Liver (tissue), 9 donors: ENCODE data around the gene OSBP2. TPM values are rescaled to one million over a fixed set of nuclear protein-coding genes. Genes with fewer than 3 reads are reported as not detected.

Source experiments
- DNase-seq: peaks from one replicate; pipeline ENCODE4 v3.0.0-alpha.2; 2017; ENCODE audit warnings: low spot score
- H3K27ac ChIP-seq, 2 donors: one replicate each; pipeline ENCODE4 v1.7.0; 2013; ENCODE audit warnings: inconsistent platforms in 2 of 2, low read length in 2 of 2, control low read depth in 1 of 2, low read depth in 1 of 2, mild to moderate bottlenecking in 1 of 2
- H3K27me3 ChIP-seq, 4 donors: one replicate each; pipeline versions ENCODE4 v1.6.1 to v1.7.0; 2013; ENCODE audit warnings: low read length in 3 of 4, inconsistent platforms in 1 of 4, mild to moderate bottlenecking in 1 of 4, moderate library complexity in 1 of 4; ENCODE audit not compliant: control insufficient read depth in 4 of 4, insufficient read depth in 4 of 4
- H3K36me3 ChIP-seq, 4 donors: one replicate each; pipeline versions ENCODE4 v1.6.1 to v1.7.0; 2013; ENCODE audit warnings: low read length in 3 of 4, mild to moderate bottlenecking in 3 of 4, low read depth in 1 of 4, moderate library complexity in 1 of 4; ENCODE audit not compliant: control insufficient read depth in 4 of 4, insufficient read depth in 3 of 4
- H3K4me1 ChIP-seq, 4 donors: one replicate each; pipeline versions ENCODE4 v1.6.1 to v1.7.0; 2013; ENCODE audit warnings: low read length in 3 of 4, mild to moderate bottlenecking in 3 of 4, moderate library complexity in 1 of 4; ENCODE audit not compliant: control insufficient read depth in 4 of 4, insufficient read depth in 4 of 4
- H3K4me3 ChIP-seq, 3 donors: one replicate each; pipeline versions ENCODE4 v1.6.1 to v1.7.0; 2013; ENCODE audit warnings: low read length in 3 of 3, control low read depth in 1 of 3, low read depth in 1 of 3, mild to moderate bottlenecking in 1 of 3
- H3K9ac ChIP-seq, 2 donors: one replicate each; pipeline ENCODE4 v1.7.0; 2013; ENCODE audit warnings: low read length in 2 of 2, mild to moderate bottlenecking in 2 of 2, moderate library complexity in 2 of 2, control low read depth in 1 of 2, low read depth in 1 of 2
- H3K9me3 ChIP-seq, 4 donors: one replicate each; pipeline versions ENCODE4 v1.6.1 to v1.7.0; 2013; ENCODE audit warnings: low read length in 3 of 4; ENCODE audit not compliant: control insufficient read depth in 4 of 4
- FOXA2 ChIP-seq: IDR thresholded peaks from 2 replicates; pipeline ENCODE4 v1.6.1; 2016; ENCODE audit warnings: antibody characterized with exemption
- HNF4A ChIP-seq, 2 donors: conservative IDR thresholded peaks; 2 replicates each; pipeline ENCODE4 v1.6.1; 2016; ENCODE audit warnings: antibody characterized with exemption in 2 of 2, mild to moderate bottlenecking in 2 of 2
- HNF4G ChIP-seq: IDR thresholded peaks from 2 replicates; pipeline ENCODE4 v1.6.1; 2016; ENCODE audit warnings: antibody characterized with exemption
- JUND ChIP-seq, 2 donors: IDR thresholded peaks; 2 replicates each; pipeline ENCODE4 v1.6.1; 2016; ENCODE audit warnings: antibody characterized with exemption in 2 of 2
- MAX ChIP-seq: IDR thresholded peaks from 2 replicates; pipeline ENCODE4 v1.6.1; 2016; ENCODE audit warnings: antibody characterized with exemption
- NR2F2 ChIP-seq: IDR thresholded peaks from 2 replicates; pipeline ENCODE4 v1.6.1; 2016; ENCODE audit warnings: antibody characterized with exemption
- RAD21 ChIP-seq, 2 donors: IDR thresholded peaks; 2 replicates each; pipeline ENCODE4 v1.6.1; 2016; ENCODE audit warnings: antibody characterized with exemption in 2 of 2, mild to moderate bottlenecking in 2 of 2
- RXRA ChIP-seq, 2 donors: IDR thresholded peaks; 2 replicates each; pipeline ENCODE4 v1.6.1; 2017 to 2018; ENCODE audit warnings: antibody characterized with exemption in 2 of 2, mild to moderate bottlenecking in 1 of 2
- SP1 ChIP-seq: IDR thresholded peaks from 2 replicates; pipeline ENCODE4 v1.6.1; 2018; ENCODE audit warnings: antibody characterized with exemption, mild to moderate bottlenecking
- YY1 ChIP-seq: IDR thresholded peaks from 2 replicates; pipeline ENCODE4 v1.6.1; 2016; ENCODE audit warnings: antibody characterized with exemption, mild to moderate bottlenecking
- WGBS: extraction: QIAGEN DNeasy Blood & Tissue Kit; methylation state at CpG from one replicate; pipeline ENCODE4 v1.1.7; 2013; 5-methylcytosine and 5-hydroxymethylcytosine counted together
- polyA plus RNA-seq, 2 donors: library from polyadenylated mRNA; stranded (reverse) in 1 of 2; unstranded in 1 of 2; fragments of 200-250 nt in 1 of 2; fragments of >200 nt in 1 of 2; fragmentation: Nextera tagmentation in 1 of 2; extraction: Ambion mirVana in 1 of 2; gene quantifications; one replicate each; pipeline versions ENCODE4 v1.2.1 to v1.2.3, GENCODE V29; 2013 to 2015
- total RNA-seq, 2 donors: library from RNA; depleted of rRNA; stranded (reverse); fragments of >200 nt; gene quantifications; one replicate each; pipeline ENCODE4 v1.2.3, GENCODE V29; 2014
- TF ChIP-seq, protein P1 (sequence below): IDR thresholded peaks from 2 replicates; pipeline ENCODE4 v1.6.1; 2016; ENCODE audit warnings: antibody characterized with exemption
- TF ChIP-seq, protein P2 (sequence below): IDR thresholded peaks from 2 replicates; pipeline ENCODE4 v1.6.1; 2016; ENCODE audit warnings: antibody characterized with exemption, mild to moderate bottlenecking
- TF ChIP-seq, protein P3 (sequence below): IDR thresholded peaks from 2 replicates; pipeline ENCODE4 v1.6.1; 2016; ENCODE audit warnings: antibody characterized with exemption
- TF ChIP-seq, protein P4 (sequence below): fragments of 150-350 bp; IDR thresholded peaks from 2 replicates; pipeline ENCODE4 v1.5.1; 2017; ENCODE audit warnings: improper control_type of control experiment, low read depth, low read length; ENCODE audit not compliant: missing input control
- donor health status: healthy.
- donor health status: healthy.
- donor health status: healthy.
- donor health status: healthy.
- donor health status: healthy.

Gene OSBP2
- total and polyA plus RNA-seq, 4 donors, result 0.43 to 192 (median 0.86) TPM

DNA sequence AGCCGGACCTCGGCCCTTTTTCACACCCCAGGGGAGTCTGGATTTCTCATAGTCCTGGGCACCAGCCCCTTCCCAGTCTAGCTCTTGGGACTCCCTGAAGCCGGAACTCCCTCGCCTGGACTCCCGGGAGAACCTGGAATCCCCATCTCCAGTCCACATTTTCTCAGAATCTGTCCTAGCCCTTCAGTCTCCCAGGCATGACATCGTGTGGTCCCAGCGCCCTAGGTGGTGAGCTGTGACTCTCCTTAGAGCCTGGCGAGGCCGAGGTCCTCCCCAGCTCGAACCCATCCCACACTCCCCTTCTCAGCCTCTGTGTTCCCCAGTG is 26.3 kb upstream of the OSBP2 start:
- TF ChIP-seq, protein P1, sequence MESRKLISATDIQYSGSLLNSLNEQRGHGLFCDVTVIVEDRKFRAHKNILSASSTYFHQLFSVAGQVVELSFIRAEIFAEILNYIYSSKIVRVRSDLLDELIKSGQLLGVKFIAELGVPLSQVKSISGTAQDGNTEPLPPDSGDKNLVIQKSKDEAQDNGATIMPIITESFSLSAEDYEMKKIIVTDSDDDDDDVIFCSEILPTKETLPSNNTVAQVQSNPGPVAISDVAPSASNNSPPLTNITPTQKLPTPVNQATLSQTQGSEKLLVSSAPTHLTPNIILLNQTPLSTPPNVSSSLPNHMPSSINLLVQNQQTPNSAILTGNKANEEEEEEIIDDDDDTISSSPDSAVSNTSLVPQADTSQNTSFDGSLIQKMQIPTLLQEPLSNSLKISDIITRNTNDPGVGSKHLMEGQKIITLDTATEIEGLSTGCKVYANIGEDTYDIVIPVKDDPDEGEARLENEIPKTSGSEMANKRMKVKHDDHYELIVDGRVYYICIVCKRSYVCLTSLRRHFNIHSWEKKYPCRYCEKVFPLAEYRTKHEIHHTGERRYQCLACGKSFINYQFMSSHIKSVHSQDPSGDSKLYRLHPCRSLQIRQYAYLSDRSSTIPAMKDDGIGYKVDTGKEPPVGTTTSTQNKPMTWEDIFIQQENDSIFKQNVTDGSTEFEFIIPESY, result no peak
- TF ChIP-seq, protein P2, sequence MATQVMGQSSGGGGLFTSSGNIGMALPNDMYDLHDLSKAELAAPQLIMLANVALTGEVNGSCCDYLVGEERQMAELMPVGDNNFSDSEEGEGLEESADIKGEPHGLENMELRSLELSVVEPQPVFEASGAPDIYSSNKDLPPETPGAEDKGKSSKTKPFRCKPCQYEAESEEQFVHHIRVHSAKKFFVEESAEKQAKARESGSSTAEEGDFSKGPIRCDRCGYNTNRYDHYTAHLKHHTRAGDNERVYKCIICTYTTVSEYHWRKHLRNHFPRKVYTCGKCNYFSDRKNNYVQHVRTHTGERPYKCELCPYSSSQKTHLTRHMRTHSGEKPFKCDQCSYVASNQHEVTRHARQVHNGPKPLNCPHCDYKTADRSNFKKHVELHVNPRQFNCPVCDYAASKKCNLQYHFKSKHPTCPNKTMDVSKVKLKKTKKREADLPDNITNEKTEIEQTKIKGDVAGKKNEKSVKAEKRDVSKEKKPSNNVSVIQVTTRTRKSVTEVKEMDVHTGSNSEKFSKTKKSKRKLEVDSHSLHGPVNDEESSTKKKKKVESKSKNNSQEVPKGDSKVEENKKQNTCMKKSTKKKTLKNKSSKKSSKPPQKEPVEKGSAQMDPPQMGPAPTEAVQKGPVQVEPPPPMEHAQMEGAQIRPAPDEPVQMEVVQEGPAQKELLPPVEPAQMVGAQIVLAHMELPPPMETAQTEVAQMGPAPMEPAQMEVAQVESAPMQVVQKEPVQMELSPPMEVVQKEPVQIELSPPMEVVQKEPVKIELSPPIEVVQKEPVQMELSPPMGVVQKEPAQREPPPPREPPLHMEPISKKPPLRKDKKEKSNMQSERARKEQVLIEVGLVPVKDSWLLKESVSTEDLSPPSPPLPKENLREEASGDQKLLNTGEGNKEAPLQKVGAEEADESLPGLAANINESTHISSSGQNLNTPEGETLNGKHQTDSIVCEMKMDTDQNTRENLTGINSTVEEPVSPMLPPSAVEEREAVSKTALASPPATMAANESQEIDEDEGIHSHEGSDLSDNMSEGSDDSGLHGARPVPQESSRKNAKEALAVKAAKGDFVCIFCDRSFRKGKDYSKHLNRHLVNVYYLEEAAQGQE, result no peak

GRCh38 chr22:30671071-30671470 is 23.6 kb upstream of the OSBP2 start:
- no peak for DNase-seq
- Histone ChIP-seq H3K4me1 (peaks cover 2 to 19% (median 13%) of the 10 kb centered on the region in 4 donors), H3K27ac (no peak overlapping the region), H3K9me3 (no peaks in the 10 kb centered on the region), H3K36me3 (no peaks in the 10 kb centered on the region), H3K27me3 (no peaks in the 10 kb centered on the region), H3K4me3 (no peak overlapping the region), H3K9ac (no peak overlapping the region)
- WGBS, result 74% methylated on average over 3 of the region's 3 CpGs
- no peak for TF ChIP-seq NR2F2

More for the DNA sequence above, 26.3 kb upstream of the OSBP2 start:
- H3K27me3 ChIP-seq, result no peaks in the 10 kb centered on the region
- DNase-seq, result no peak
- H3K9ac ChIP-seq, result no peak overlapping the region
- peak overlapping the region in 2 of 3 donors; percentile 76 to 77 for H3K4me3 ChIP-seq
- H3K9me3 ChIP-seq, result no peaks in the 10 kb centered on the region
- no peak overlapping the region for H3K27ac ChIP-seq
- peaks cover 0 to 3% (median 0%) of the 10 kb centered on the region in 4 donors for H3K36me3 ChIP-seq
- WGBS, result 30% methylated on average over 10 of the region's 10 CpGs
- peaks cover 2 to 19% (median 13%) of the 10 kb centered on the region in 4 donors for H3K4me1 ChIP-seq

DNA sequence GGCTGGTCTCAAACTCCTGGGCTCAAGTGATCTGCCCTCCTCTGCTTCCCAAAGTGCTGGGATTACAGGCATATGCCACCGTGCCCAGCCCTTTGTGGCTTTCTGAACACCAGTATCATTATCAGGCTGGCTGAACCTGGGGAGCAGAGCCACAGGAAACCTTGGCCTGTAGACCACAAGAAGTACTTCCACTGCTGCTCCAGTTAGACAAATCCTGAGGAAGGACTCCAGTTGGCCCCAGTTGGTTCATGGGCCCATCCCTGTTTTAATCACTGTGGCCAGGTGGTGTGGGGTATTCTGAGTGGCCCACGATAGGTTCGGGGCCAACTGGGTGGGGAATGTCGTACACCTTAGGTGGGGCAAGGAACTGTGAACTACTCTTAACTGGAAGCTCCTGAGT is 21.5 kb upstream of the OSBP2 start:
- Histone ChIP-seq H3K36me3 (no peaks in the 10 kb centered on the region), H3K9me3 (no peaks in the 10 kb centered on the region), H3K4me1 (peaks cover 0 to 6% (median 1%) of the 10 kb centered on the region in 4 donors), H3K9ac (no peak overlapping the region), H3K4me3 (no peak overlapping the region), H3K27me3 (no peaks in the 10 kb centered on the region), H3K27ac (no peak overlapping the region)
- WGBS, result 84% methylated on average over 4 of the region's 4 CpGs
- TF ChIP-seq FOXA2, result no peak
- no peak for TF ChIP-seq RAD21 (IDR thresholded peaks at IDR 0.05)
- TF ChIP-seq, protein P1, result no peak
- TF ChIP-seq YY1, result no peak
- no peak for TF ChIP-seq JUND (IDR thresholded peaks at IDR 0.05)
- no peak for TF ChIP-seq MAX
- TF ChIP-seq RXRA (IDR thresholded peaks at IDR 0.05), result no peak
- TF ChIP-seq HNF4A (conservative IDR thresholded peaks at IDR 0.05), result no peak
- TF ChIP-seq, protein P3, sequence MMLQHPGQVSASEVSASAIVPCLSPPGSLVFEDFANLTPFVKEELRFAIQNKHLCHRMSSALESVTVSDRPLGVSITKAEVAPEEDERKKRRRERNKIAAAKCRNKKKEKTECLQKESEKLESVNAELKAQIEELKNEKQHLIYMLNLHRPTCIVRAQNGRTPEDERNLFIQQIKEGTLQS, result no peak
- TF ChIP-seq, protein P2, result no peak
- TF ChIP-seq SP1, result no peak
- TF ChIP-seq HNF4G, result no peak
- TF ChIP-seq, protein P4, sequence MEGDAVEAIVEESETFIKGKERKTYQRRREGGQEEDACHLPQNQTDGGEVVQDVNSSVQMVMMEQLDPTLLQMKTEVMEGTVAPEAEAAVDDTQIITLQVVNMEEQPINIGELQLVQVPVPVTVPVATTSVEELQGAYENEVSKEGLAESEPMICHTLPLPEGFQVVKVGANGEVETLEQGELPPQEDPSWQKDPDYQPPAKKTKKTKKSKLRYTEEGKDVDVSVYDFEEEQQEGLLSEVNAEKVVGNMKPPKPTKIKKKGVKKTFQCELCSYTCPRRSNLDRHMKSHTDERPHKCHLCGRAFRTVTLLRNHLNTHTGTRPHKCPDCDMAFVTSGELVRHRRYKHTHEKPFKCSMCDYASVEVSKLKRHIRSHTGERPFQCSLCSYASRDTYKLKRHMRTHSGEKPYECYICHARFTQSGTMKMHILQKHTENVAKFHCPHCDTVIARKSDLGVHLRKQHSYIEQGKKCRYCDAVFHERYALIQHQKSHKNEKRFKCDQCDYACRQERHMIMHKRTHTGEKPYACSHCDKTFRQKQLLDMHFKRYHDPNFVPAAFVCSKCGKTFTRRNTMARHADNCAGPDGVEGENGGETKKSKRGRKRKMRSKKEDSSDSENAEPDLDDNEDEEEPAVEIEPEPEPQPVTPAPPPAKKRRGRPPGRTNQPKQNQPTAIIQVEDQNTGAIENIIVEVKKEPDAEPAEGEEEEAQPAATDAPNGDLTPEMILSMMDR, result no peak
- no peak for DNase-seq
